Measurements from ENCODE around the gene VSTM4.

VSTM4 gene

DNA sequence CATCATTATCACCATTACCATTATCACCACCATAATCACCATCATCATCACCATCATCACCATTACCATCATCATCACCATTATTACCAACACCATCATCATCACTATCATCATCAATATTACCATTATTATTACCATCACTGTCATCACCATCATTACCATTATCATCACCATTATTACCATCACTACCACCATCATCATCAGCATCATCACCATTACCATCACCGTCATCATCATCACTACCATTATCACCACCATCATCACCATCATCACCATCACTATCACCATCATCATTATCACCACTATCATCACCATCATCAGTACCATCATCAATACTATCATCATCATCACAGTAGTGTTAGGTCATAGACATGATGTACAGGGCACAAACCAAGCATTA is 81.4 kb downstream of the VSTM4 start:
- Histone ChIP-seq H3K27ac (ENCODE audit: low read length) (no peak overlapping the region), H3K36me3 (ENCODE audit: control insufficient read depth, insufficient read depth, low read length) (no peaks in the 10 kb centered on the region), H3K9me3 (ENCODE audit: control insufficient read depth, insufficient read depth, low read length) (no peaks in the 10 kb centered on the region), H3K4me3 (ENCODE audit: low read length) (no peak overlapping the region), H3K27me3 (ENCODE audit: control insufficient read depth, insufficient read depth, low read length) (no peaks in the 10 kb centered on the region), H3K4me1 (ENCODE audit: control insufficient read depth, insufficient read depth, low read length) (no peaks in the 10 kb centered on the region)
- WGBS (ENCODE audit: insufficient coverage, insufficient read length) = no CpG with 5 or more reads among the region's 1 CpG
- DNase-seq (ENCODE audit: low read depth, low spot score) = no peak

- WGBS (ENCODE audit: insufficient coverage, insufficient read length) = no CpG with 5 or more reads among the region's 1 CpG
Observed at GRCh38 chr10:49029666-49030065, 85.7 kb downstream of the VSTM4 start.

GRCh38 chr10:49028639-49029038 is 86.7 kb downstream of the VSTM4 start:
- no peak for DNase-seq (ENCODE audit: low read depth, low spot score)
- Histone ChIP-seq H3K4me1 (ENCODE audit: control insufficient read depth, insufficient read depth, low read length) (no peaks in the 10 kb centered on the region), H3K36me3 (ENCODE audit: control insufficient read depth, insufficient read depth, low read length) (no peaks in the 10 kb centered on the region), H3K9me3 (ENCODE audit: control insufficient read depth, insufficient read depth, low read length) (no peaks in the 10 kb centered on the region), H3K27ac (ENCODE audit: low read length) (no peak overlapping the region), H3K4me3 (ENCODE audit: low read length) (no peak overlapping the region), H3K27me3 (ENCODE audit: control insufficient read depth, insufficient read depth, low read length) (no peaks in the 10 kb centered on the region)
- no CpG with 5 or more reads among the region's 2 CpGs for WGBS (ENCODE audit: insufficient coverage, insufficient read length)

More at GRCh38 chr10:49029666-49030065, 85.7 kb downstream of the VSTM4 start:
- Histone ChIP-seq H3K36me3 (ENCODE audit: control insufficient read depth, insufficient read depth, low read length) (no peaks in the 10 kb centered on the region), H3K27me3 (ENCODE audit: control insufficient read depth, insufficient read depth, low read length) (no peaks in the 10 kb centered on the region), H3K9me3 (ENCODE audit: control insufficient read depth, insufficient read depth, low read length) (no peaks in the 10 kb centered on the region), H3K4me1 (ENCODE audit: control insufficient read depth, insufficient read depth, low read length) (no peaks in the 10 kb centered on the region), H3K4me3 (ENCODE audit: low read length) (no peak overlapping the region), H3K27ac (ENCODE audit: low read length) (no peak overlapping the region)
- DNase-seq (ENCODE audit: low read depth, low spot score) = no peak

GRCh38 chr10:49025347-49025983 is 89.9 kb downstream of the VSTM4 start:
- no peak overlapping the region for H3K4me3 ChIP-seq (ENCODE audit: low read length)
- DNase-seq (ENCODE audit: low read depth, low spot score) = no peak
- no peaks in the 10 kb centered on the region for H3K36me3 ChIP-seq (ENCODE audit: control insufficient read depth, insufficient read depth, low read length)
- no peaks in the 10 kb centered on the region for H3K9me3 ChIP-seq (ENCODE audit: control insufficient read depth, insufficient read depth, low read length)
- no peaks in the 10 kb centered on the region for H3K27me3 ChIP-seq (ENCODE audit: control insufficient read depth, insufficient read depth, low read length)
- no CpG with 5 or more reads among the region's 7 CpGs for WGBS (ENCODE audit: insufficient coverage, insufficient read length)
- no peak overlapping the region for H3K27ac ChIP-seq (ENCODE audit: low read length)
- no peaks in the 10 kb centered on the region for H3K4me1 ChIP-seq (ENCODE audit: control insufficient read depth, insufficient read depth, low read length)

GRCh38 chr10:49024484-49024883 is 90.8 kb downstream of the VSTM4 start:
- WGBS (ENCODE audit: insufficient coverage, insufficient read length) = no CpG with 5 or more reads among the region's 3 CpGs

DNA sequence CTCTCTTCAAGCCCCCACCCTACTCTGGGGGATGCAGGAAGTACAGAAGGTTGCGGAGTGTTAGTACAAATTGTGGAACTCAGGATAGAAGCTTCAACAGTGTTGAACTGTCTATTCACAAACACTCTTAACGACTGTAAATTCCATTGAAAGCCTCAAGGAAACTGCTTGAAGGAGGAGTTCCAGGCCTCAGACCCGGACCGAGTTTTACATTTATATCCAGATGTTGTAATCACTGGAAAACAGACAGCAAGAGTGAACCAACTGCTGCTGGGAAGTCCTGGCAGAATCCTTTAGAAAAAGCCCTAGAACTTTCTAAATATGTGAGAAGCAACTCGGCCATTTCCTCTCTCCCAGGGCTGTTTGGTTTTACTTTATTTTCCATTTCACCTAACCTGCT is 91.6 kb downstream of the VSTM4 start:
- no peak overlapping the region for H3K4me3 ChIP-seq (ENCODE audit: low read length)

More at GRCh38 chr10:49024484-49024883, 90.8 kb downstream of the VSTM4 start:
- H3K27me3 ChIP-seq (ENCODE audit: control insufficient read depth, insufficient read depth, low read length) = no peaks in the 10 kb centered on the region
- no peak overlapping the region for H3K27ac ChIP-seq (ENCODE audit: low read length)
- no peak overlapping the region for H3K4me3 ChIP-seq (ENCODE audit: low read length)
- no peaks in the 10 kb centered on the region for H3K9me3 ChIP-seq (ENCODE audit: control insufficient read depth, insufficient read depth, low read length)
- no peaks in the 10 kb centered on the region for H3K36me3 ChIP-seq (ENCODE audit: control insufficient read depth, insufficient read depth, low read length)
- H3K4me1 ChIP-seq (ENCODE audit: control insufficient read depth, insufficient read depth, low read length) = no peaks in the 10 kb centered on the region
- no peak for DNase-seq (ENCODE audit: low read depth, low spot score)

DNA sequence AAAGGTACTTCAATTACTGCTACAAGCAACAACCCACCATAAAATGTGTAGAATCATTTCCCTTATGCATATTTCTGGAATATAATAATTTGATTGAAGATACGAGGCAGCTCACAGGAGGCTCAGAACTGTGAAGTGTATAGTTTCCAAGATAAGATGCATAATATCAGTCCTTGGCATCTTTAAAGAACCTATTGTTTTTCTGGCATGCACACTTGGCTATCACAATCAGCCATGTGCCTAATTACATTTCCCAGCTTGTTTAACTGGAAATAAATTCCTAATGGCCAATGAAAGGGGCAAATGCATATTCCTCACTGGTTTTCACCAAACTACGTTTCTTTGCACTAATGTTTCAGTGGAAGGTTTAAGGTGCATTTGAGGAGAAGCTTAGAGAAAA is 92.3 kb downstream of the VSTM4 start:
- Histone ChIP-seq H3K27ac (ENCODE audit: low read length) (no peak overlapping the region), H3K4me1 (ENCODE audit: control insufficient read depth, insufficient read depth, low read length) (no peaks in the 10 kb centered on the region), H3K4me3 (ENCODE audit: low read length) (no peak overlapping the region), H3K9me3 (ENCODE audit: control insufficient read depth, insufficient read depth, low read length) (no peaks in the 10 kb centered on the region), H3K36me3 (ENCODE audit: control insufficient read depth, insufficient read depth, low read length) (no peaks in the 10 kb centered on the region), H3K27me3 (ENCODE audit: control insufficient read depth, insufficient read depth, low read length) (no peaks in the 10 kb centered on the region)
- no CpG with 5 or more reads among the region's 2 CpGs for WGBS (ENCODE audit: insufficient coverage, insufficient read length)
- DNase-seq (ENCODE audit: low read depth, low spot score) = no peak

More for the DNA sequence above, 91.6 kb downstream of the VSTM4 start:
- no peak for DNase-seq (ENCODE audit: low read depth, low spot score)
- Histone ChIP-seq H3K4me1 (ENCODE audit: control insufficient read depth, insufficient read depth, low read length) (no peaks in the 10 kb centered on the region), H3K9me3 (ENCODE audit: control insufficient read depth, insufficient read depth, low read length) (no peaks in the 10 kb centered on the region), H3K36me3 (ENCODE audit: control insufficient read depth, insufficient read depth, low read length) (no peaks in the 10 kb centered on the region), H3K27me3 (ENCODE audit: control insufficient read depth, insufficient read depth, low read length) (no peaks in the 10 kb centered on the region), H3K27ac (ENCODE audit: low read length) (no peak overlapping the region)
- WGBS (ENCODE audit: insufficient coverage, insufficient read length) = no CpG with 5 or more reads among the region's 5 CpGs

DNA sequence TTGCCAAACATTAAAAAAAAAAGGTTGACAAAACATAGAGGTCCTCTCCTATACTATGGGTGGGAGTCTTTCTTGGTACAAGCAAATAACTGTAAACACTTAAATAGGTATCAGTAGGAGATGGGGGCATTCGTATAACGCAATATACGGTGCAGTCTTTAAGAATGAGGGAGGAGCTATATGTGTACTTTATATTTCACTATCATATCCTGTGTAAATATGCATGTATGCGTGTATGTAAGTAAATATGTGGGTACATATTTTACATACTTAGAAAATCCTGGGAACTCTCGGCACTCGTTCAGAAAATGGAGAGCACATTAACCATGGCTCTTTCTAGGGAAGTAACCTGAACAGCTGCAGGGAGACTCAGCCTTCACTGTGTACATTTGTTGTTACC is 93.6 kb downstream of the VSTM4 start:
- no peak for DNase-seq (ENCODE audit: low read depth, low spot score)
- WGBS (ENCODE audit: insufficient coverage, insufficient read length) = no CpG with 5 or more reads among the region's 6 CpGs
- H3K27ac ChIP-seq (ENCODE audit: low read length) = no peak overlapping the region
- H3K9me3 ChIP-seq (ENCODE audit: control insufficient read depth, insufficient read depth, low read length) = no peaks in the 10 kb centered on the region
- no peaks in the 10 kb centered on the region for H3K36me3 ChIP-seq (ENCODE audit: control insufficient read depth, insufficient read depth, low read length)
- no peaks in the 10 kb centered on the region for H3K4me1 ChIP-seq (ENCODE audit: control insufficient read depth, insufficient read depth, low read length)
- no peaks in the 10 kb centered on the region for H3K27me3 ChIP-seq (ENCODE audit: control insufficient read depth, insufficient read depth, low read length)
- H3K4me3 ChIP-seq (ENCODE audit: low read length) = no peak overlapping the region

- no CpG with 5 or more reads among the region's 4 CpGs for WGBS (ENCODE audit: insufficient coverage, insufficient read length)
- Histone ChIP-seq H3K4me3 (ENCODE audit: low read length) (no peak overlapping the region), H3K9me3 (ENCODE audit: control insufficient read depth, insufficient read depth, low read length) (no peaks in the 10 kb centered on the region), H3K36me3 (ENCODE audit: control insufficient read depth, insufficient read depth, low read length) (no peaks in the 10 kb centered on the region), H3K4me1 (ENCODE audit: control insufficient read depth, insufficient read depth, low read length) (no peaks in the 10 kb centered on the region), H3K27ac (ENCODE audit: low read length) (no peak overlapping the region), H3K27me3 (ENCODE audit: control insufficient read depth, insufficient read depth, low read length) (no peaks in the 10 kb centered on the region)
- DNase-seq (ENCODE audit: low read depth, low spot score) = no peak
Observed at GRCh38 chr10:49015700-49016099, 99.6 kb downstream of the VSTM4 start.

DNA sequence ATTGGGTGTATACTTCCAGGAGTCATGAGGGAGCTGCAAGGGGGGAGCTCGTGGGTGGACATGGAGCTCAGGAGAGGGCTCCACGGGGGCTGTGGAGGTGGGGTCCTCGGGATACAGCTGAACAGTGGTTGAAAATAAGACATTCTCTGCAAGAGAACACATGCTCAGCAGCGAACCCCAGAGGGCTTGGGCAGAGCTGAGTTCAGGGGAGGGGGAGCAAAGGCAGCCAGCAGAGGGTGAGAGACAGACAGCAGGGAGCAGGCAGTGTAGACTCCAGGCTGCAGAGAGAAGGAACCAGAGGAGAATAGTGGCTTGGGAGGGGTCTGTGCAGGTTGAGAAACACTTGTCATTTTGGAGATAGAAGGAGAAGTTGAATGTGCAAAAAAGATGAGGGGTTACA is 102.7 kb downstream of the VSTM4 start:
- no peaks in the 10 kb centered on the region for H3K36me3 ChIP-seq (ENCODE audit: control insufficient read depth, insufficient read depth, low read length)
- H3K4me1 ChIP-seq (ENCODE audit: control insufficient read depth, insufficient read depth, low read length) = no peaks in the 10 kb centered on the region
- H3K4me3 ChIP-seq (ENCODE audit: low read length) = no peak overlapping the region
- H3K27ac ChIP-seq (ENCODE audit: low read length) = no peak overlapping the region
- H3K9me3 ChIP-seq (ENCODE audit: control insufficient read depth, insufficient read depth, low read length) = no peaks in the 10 kb centered on the region
- H3K27me3 ChIP-seq (ENCODE audit: control insufficient read depth, insufficient read depth, low read length) = no peaks in the 10 kb centered on the region
- no peak for DNase-seq (ENCODE audit: low read depth, low spot score)
- WGBS (ENCODE audit: insufficient coverage, insufficient read length) = no CpG with 5 or more reads among the region's 4 CpGs

DNA sequence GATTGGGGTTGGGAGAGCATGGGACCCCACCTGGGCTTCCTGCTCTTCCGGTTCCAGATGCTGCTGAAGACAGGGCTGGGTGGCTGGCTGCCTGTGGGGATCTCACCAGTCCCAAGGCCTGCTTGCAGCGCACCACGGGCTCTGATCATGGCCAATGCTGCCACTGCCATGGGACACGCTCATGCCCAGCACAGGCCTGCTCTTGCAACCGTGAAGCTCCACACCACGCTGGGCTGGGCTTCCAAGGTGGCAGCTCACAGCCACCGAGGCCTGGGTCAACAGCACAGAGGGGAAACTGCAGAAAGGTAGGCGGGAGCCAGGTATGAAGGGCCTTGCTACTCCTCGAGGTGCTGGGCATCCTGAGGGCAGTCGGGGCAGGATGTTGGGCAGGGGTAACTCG is 103.6 kb downstream of the VSTM4 start:
- H3K9me3 ChIP-seq (ENCODE audit: control insufficient read depth, insufficient read depth, low read length) = no peaks in the 10 kb centered on the region
- H3K27ac ChIP-seq (ENCODE audit: low read length) = no peak overlapping the region
- no peak overlapping the region for H3K4me3 ChIP-seq (ENCODE audit: low read length)
- H3K27me3 ChIP-seq (ENCODE audit: control insufficient read depth, insufficient read depth, low read length) = no peaks in the 10 kb centered on the region
- no peaks in the 10 kb centered on the region for H3K4me1 ChIP-seq (ENCODE audit: control insufficient read depth, insufficient read depth, low read length)
- DNase-seq (ENCODE audit: low read depth, low spot score) = no peak
- no CpG with 5 or more reads among the region's 11 CpGs for WGBS (ENCODE audit: insufficient coverage, insufficient read length)
- H3K36me3 ChIP-seq (ENCODE audit: control insufficient read depth, insufficient read depth, low read length) = no peaks in the 10 kb centered on the region

Measured in iPS DF 6.9 (cell line).